ENCODE measurements around the gene LRRC27. TPM values are rescaled to one million over a fixed set of nuclear protein-coding genes. Genes with fewer than 3 reads are reported as not detected.

The LRRC27 gene
- 1 to 10 TPM; 1.5 to 1.9 TPM for total RNA-seq

- CTCF ChIA-PET, result no interaction called here
- peak within 1 kb of the TSS; percentile 92 for H3K4me3 Mint-ChIP-seq
These were observed at the start of gene LRRC27 for GRCh38 chr10:132331601-132332432. Gene LRRC27, plus strand, starts transcription at chr10:132332193. Its CDS starts 1,332 bp downstream, at chr10:132333525.

GRCh38 chr10:132282667-132283603 lies 49.1 kb upstream of the LRRC27 start:
- no peaks in the 10 kb centered on the region for H3K27me3 Mint-ChIP-seq (ENCODE audit: low read depth)
- H3K27ac Mint-ChIP-seq, result no peak overlapping the region
- no peaks in the 10 kb centered on the region for H3K9me3 Mint-ChIP-seq
- intact Hi-C loops (cut with micrococcal nuclease), result no loop called here
- CTCF ChIA-PET, result no interaction called here
- H3K4me1 Mint-ChIP-seq (ENCODE audit: low read depth), result peaks cover 2% of the 10 kb centered on the region
- H3K36me3 Mint-ChIP-seq (ENCODE audit: low read depth), result no peaks in the 10 kb centered on the region
- H3K4me3 Mint-ChIP-seq, result no peak overlapping the region
- DNase-seq, result no peak

More at GRCh38 chr10:132331601-132332432, at the start of gene LRRC27:
- Mint-ChIP-seq H3K27me3 (ENCODE audit: low read depth) (no peaks in the 10 kb centered on the region), H3K4me1 (ENCODE audit: low read depth) (peaks cover 63% of the 10 kb centered on the region), H3K9me3 (peaks cover 6% of the 10 kb centered on the region), H3K36me3 (ENCODE audit: low read depth) (peaks cover 32% of the 10 kb centered on the region), H3K27ac (peak within 1 kb of the TSS; percentile 87)
- peak; percentile 98 for DNase-seq
- intact Hi-C loops (cut with micrococcal nuclease), result loop anchor here (1.0 to 10.0 kb wide), 7 partner anchors 24 to 431 kb away; partner anchors contain the start of genes BNIP3, INPP5A, PPP2R2D and PWWP2B

GRCh38 chr10:132283604-132284382 lies 48.2 kb upstream of the LRRC27 start:
- DNase-seq, result no peak
- Mint-ChIP-seq H3K9me3 (no peaks in the 10 kb centered on the region), H3K27ac (no peak overlapping the region), H3K27me3 (ENCODE audit: low read depth) (no peaks in the 10 kb centered on the region), H3K36me3 (ENCODE audit: low read depth) (no peaks in the 10 kb centered on the region), H3K4me1 (ENCODE audit: low read depth) (peaks cover 2% of the 10 kb centered on the region), H3K4me3 (no peak overlapping the region)
- intact Hi-C loops (cut with micrococcal nuclease), result no loop called here
- CTCF ChIA-PET, result no interaction called here

- no peaks in the 10 kb centered on the region for H3K36me3 Mint-ChIP-seq (ENCODE audit: low read depth)
- no peak overlapping the region for H3K4me3 Mint-ChIP-seq
- no peak overlapping the region for H3K27ac Mint-ChIP-seq
- H3K9me3 Mint-ChIP-seq, result no peaks in the 10 kb centered on the region
- no peak for DNase-seq
- CTCF ChIA-PET, result no interaction called here
- no peaks in the 10 kb centered on the region for H3K4me1 Mint-ChIP-seq (ENCODE audit: low read depth)
- intact Hi-C loops (cut with micrococcal nuclease), result no loop called here
- H3K27me3 Mint-ChIP-seq (ENCODE audit: low read depth), result no peaks in the 10 kb centered on the region
These were observed 42.6 kb upstream of the LRRC27 start for GRCh38 chr10:132289439-132289838.

- Mint-ChIP-seq H3K9me3 (no peaks in the 10 kb centered on the region), H3K36me3 (ENCODE audit: low read depth) (no peaks in the 10 kb centered on the region), H3K27ac (no peak overlapping the region), H3K27me3 (ENCODE audit: low read depth) (no peaks in the 10 kb centered on the region), H3K4me1 (ENCODE audit: low read depth) (no peaks in the 10 kb centered on the region), H3K4me3 (no peak overlapping the region)
- DNase-seq, result no peak
- intact Hi-C loops (cut with micrococcal nuclease), result no loop called here
- CTCF ChIA-PET, result no interaction called here
These were observed 41.4 kb upstream of the LRRC27 start for GRCh38 chr10:132290631-132291030.

GRCh38 chr10:132291826-132292225 lies 40.2 kb upstream of the LRRC27 start:
- Mint-ChIP-seq H3K27ac (no peak overlapping the region), H3K4me3 (no peak overlapping the region), H3K27me3 (ENCODE audit: low read depth) (no peaks in the 10 kb centered on the region), H3K36me3 (ENCODE audit: low read depth) (no peaks in the 10 kb centered on the region), H3K4me1 (ENCODE audit: low read depth) (no peaks in the 10 kb centered on the region), H3K9me3 (no peaks in the 10 kb centered on the region)
- DNase-seq, result no peak
- intact Hi-C loops (cut with micrococcal nuclease), result no loop called here
- CTCF ChIA-PET, result no interaction called here

DNA sequence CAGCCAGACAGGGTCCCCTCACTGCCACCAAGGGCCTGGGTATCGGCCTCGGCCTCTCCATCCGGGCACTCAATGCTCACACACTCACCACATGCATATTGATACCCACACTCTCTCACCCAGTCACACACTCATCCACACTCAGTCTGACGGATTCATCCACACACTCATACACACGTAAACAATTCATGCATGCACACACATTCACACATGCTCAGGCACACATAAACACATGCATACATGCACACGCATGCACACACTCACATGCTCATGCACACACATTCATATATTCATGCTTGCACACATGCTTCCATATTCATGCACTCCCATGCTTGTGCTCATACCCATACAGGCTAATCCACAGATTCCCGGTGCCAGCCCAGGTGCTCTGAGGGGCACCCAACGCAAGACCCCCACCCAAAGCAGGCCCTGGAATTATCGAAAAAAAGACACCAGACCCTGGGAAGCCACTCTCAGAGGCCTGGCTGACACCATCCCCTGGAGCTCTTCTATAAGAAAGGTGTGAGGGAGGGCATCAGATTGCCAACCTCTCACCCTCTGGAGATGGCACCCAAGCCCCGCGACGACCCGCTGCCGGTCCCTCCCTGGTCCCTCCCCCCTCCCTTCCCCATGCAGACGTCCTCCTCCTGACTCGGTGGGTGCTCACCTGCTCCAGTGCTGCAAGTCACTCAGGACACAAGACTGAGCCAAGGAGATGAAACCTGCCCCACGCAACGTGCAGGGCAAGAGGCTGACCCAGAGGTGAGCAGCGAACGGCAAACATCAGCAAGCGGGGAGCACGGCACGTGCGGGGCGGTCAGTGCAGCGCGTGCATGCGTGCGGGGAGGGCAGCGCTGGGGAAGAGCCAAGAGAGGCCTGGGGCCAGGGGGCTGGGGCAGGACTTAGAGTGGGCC lies 39.4 kb upstream of the LRRC27 start:
- no peak for DNase-seq
- Mint-ChIP-seq H3K9me3 (no peaks in the 10 kb centered on the region), H3K4me1 (ENCODE audit: low read depth) (peaks cover 2% of the 10 kb centered on the region), H3K4me3 (no peak overlapping the region), H3K27me3 (ENCODE audit: low read depth) (no peaks in the 10 kb centered on the region), H3K36me3 (ENCODE audit: low read depth) (no peaks in the 10 kb centered on the region), H3K27ac (no peak overlapping the region)
- intact Hi-C loops (cut with micrococcal nuclease), result no loop called here
- CTCF ChIA-PET, result no interaction called here

DNA sequence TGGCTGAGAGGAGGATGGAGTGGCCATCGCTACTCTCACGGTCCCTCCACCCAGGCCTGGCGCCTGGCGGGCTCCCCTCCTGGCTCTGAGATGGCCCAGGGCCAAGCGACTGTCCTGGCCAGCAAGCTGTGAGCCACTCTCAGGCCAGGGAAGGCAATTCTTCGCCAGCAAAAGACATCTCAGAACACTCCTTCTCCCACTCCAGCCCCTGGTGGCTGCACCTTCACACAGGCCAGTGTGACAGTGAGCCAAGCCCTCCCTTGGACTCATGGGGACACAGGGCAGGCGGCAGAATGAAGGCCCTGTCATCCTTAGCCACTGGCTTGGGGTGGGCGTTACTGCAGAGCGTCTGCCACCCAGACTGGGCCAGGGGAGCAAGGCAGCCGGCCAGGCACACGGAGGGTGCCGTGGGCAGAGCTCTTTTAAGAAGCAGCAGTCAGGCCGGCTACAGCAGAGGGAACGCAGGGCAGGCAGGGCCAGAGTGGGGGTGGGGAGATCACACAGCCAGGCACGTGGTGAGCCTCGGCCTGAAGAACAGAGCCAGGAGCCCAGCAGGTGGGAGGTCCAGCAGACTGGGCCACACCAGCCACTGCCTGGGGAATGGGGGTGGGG lies 38.7 kb upstream of the LRRC27 start:
- no peaks in the 10 kb centered on the region for H3K27me3 Mint-ChIP-seq (ENCODE audit: low read depth)
- no peaks in the 10 kb centered on the region for H3K36me3 Mint-ChIP-seq (ENCODE audit: low read depth)
- intact Hi-C loops (cut with micrococcal nuclease), result no loop called here
- peaks cover 2% of the 10 kb centered on the region for H3K4me1 Mint-ChIP-seq (ENCODE audit: low read depth)
- H3K27ac Mint-ChIP-seq, result no peak overlapping the region
- no peaks in the 10 kb centered on the region for H3K9me3 Mint-ChIP-seq
- CTCF ChIA-PET, result no interaction called here
- DNase-seq, result no peak
- H3K4me3 Mint-ChIP-seq, result no peak overlapping the region

- CTCF ChIA-PET, result interaction anchor here (1.0 kb wide), 1 partner anchor 67 kb away, joined by 3 read pairs; no protein-coding TSS in a partner anchor
- Mint-ChIP-seq H3K4me3 (no peak overlapping the region), H3K27me3 (ENCODE audit: low read depth) (no peaks in the 10 kb centered on the region), H3K9me3 (no peaks in the 10 kb centered on the region), H3K4me1 (ENCODE audit: low read depth) (peaks cover 2% of the 10 kb centered on the region), H3K36me3 (ENCODE audit: low read depth) (no peaks in the 10 kb centered on the region), H3K27ac (no peak overlapping the region)
- no peak for DNase-seq
- intact Hi-C loops (cut with micrococcal nuclease), result no loop called here
These were observed 38.0 kb upstream of the LRRC27 start for GRCh38 chr10:132293813-132294520.

GRCh38 chr10:132294561-132295318 lies 37.3 kb upstream of the LRRC27 start:
- no peaks in the 10 kb centered on the region for H3K9me3 Mint-ChIP-seq
- H3K4me3 Mint-ChIP-seq, result no peak overlapping the region
- H3K4me1 Mint-ChIP-seq (ENCODE audit: low read depth), result peaks cover 2% of the 10 kb centered on the region
- no peaks in the 10 kb centered on the region for H3K36me3 Mint-ChIP-seq (ENCODE audit: low read depth)
- no peak overlapping the region for H3K27ac Mint-ChIP-seq
- no peak for DNase-seq
- CTCF ChIA-PET, result interaction anchor here (1.0 kb wide), 1 partner anchor 66 kb away, joined by 3 read pairs; no protein-coding TSS in a partner anchor
- intact Hi-C loops (cut with micrococcal nuclease), result no loop called here
- H3K27me3 Mint-ChIP-seq (ENCODE audit: low read depth), result no peaks in the 10 kb centered on the region
